ENCODE data around the gene DYRK1A.

- TF ChIP-seq CCAR2 (optimal IDR thresholded peaks at IDR 0.05; ENCODE audit: low read depth, low read length) (no peak), ATF2 (CRISPR knock-in tag; IDR thresholded peaks at IDR 0.05) (no peak), SRY (CRISPR knock-in tag; IDR thresholded peaks at IDR 0.05) (no peak), POLR2A (IDR thresholded peaks at IDR 0.05; ENCODE audit: insufficient read depth in 1 of 2, low read depth in 2 of 2, low read length in 2 of 2) (no peak), ZNF644 (CRISPR knock-in tag; IDR thresholded peaks at IDR 0.05; ENCODE audit: low read depth) (no peak), MYC (CRISPR knock-in tag; IDR thresholded peaks at IDR 0.05; ENCODE audit: borderline replicate concordance) (no peak), TMF1 (CRISPR knock-in tag; IDR thresholded peaks at IDR 0.05; ENCODE audit: low read depth) (no peak), HOXA7 (CRISPR knock-in tag; IDR thresholded peaks at IDR 0.05) (no peak), CTCF (CRISPR knock-in tag; IDR thresholded peaks at IDR 0.05) (no peak)
Measured at GRCh38 chr21:37558676-37559211, 192.2 kb downstream of the DYRK1A start.
